EH (cell line): ENCODE measurements around the gene TRIB2.

ENCODE experiments used
- DNase-seq: peaks from one replicate; pipeline ENCODE4 v3.0.0-alpha.2; 2015; ENCODE audit warnings: low read depth

The TRIB2 gene

DNA sequence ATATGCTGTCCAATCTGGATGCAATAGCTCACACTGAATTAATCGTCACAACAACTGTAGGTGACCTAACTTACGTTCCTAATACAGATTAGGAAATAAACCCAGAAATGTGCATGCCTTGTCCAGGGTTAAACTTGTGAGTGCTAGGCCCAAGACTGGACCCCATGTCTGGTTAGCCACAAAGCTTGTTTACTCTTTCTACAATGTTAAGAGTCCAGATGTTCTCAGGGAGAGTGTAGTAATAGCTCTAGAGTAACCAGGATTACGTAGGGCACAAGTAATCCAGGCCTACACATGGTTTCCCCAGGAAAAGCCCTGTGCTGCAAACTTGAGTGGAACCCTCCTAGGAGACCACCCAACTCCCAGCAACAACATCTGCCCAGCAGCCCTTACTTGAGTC lies 26.2 kb downstream of the TRIB2 start:
- DNase-seq, result no peak

DNA sequence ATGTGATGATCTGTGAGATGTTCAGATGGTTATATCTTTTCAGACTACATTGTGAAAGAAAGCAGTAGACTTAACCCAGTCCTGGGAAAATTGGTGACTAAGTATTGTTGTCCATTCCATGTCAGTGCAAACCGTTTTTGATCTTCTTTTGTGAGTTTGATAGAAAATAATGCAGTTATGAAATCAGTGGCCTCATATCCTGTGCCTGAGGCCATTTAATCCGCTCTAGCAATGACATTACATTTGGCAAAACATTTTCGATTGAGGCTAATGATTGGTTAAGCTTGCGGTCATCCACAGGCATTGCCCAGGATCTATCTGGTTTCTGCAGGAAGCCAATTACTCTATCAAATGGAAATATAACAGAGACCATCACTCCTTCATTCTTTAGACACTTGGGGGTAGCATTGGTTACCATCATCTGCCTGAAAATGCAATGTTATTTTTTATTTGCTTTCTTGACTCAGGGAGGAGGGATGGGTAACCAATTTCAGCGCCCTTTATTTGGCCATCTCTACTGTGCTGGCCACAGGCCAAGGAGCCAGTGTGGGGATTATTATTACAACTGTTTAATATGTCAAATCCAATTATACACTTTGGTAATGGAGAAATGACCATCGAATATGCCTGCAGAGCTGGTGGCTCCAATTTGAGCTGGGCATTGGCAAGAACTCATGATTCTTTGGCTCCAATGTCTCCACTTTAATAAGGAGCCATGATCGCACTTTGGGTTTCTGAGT lies 33.6 kb downstream of the TRIB2 start:
- DNase-seq, result no peak

- DNase-seq, result no peak
These were observed 37.9 kb downstream of the TRIB2 start for GRCh38 chr2:12754643-12755042.

GRCh38 chr2:12755384-12755783 lies 38.6 kb downstream of the TRIB2 start:
- DNase-seq, result no peak

DNA sequence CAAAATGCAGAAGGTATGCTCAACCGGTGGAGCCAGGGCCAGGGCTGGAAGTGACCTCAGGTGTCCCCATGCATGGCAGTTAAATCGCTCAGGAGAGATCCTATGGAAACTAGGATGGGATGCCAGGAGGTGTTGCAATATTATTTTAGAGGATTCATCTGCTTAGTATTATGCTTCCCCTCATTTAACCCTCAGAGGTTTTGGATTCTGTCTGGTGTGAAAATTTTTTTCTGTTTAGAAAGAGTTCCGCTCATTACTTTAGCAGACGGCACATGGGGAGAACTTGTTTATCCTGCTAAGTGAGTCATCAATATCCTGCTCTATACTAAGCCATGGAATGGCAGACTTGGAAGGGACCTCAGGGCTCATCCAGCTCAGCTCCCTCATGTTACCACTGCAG lies 42.5 kb downstream of the TRIB2 start:
- peak; percentile 99 for DNase-seq

- DNase-seq, result peak; percentile 67
These were observed 44.4 kb downstream of the TRIB2 start for GRCh38 chr2:12761104-12761503.

DNA sequence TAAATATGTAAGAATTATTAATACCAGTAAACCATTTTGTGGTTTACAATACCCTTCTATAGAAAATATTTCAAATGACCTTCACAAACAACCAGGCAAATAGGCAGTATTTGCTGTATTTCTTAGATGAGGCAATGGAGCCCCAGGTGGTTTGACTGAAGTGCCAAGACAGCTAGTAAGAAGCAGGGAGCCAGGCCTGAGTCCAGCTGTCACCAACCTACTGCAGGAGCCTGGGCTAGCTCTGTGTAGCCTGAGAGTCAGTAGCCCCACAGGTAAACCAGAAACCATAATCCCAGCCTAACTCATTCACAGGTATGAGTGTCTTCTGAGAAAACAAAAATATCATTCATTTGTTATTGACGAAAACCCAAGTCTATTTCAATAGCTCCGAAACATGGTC lies 45.6 kb downstream of the TRIB2 start:
- no peak for DNase-seq

GRCh38 chr2:12762976-12763375 lies 46.2 kb downstream of the TRIB2 start:
- DNase-seq, result peak; percentile 67

DNA sequence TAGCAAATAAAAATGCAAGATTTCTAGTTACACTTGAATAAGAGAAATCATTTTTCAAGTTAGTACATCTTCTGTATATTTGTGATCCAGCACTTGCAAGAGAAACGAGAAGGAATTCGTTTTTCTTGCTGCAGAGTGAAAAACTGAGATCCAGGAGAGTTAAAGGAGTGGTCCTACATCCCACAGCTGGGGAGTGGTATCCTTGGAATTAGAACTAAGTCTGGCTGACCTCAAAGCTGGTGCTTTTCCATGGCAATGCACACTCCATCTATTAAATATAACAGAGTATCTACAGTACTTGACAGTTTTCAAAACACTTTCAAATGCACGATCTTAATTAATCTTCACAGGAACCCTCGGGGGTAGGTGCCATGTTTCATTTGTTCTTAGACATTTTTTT lies 46.8 kb downstream of the TRIB2 start:
- no peak for DNase-seq

DNA sequence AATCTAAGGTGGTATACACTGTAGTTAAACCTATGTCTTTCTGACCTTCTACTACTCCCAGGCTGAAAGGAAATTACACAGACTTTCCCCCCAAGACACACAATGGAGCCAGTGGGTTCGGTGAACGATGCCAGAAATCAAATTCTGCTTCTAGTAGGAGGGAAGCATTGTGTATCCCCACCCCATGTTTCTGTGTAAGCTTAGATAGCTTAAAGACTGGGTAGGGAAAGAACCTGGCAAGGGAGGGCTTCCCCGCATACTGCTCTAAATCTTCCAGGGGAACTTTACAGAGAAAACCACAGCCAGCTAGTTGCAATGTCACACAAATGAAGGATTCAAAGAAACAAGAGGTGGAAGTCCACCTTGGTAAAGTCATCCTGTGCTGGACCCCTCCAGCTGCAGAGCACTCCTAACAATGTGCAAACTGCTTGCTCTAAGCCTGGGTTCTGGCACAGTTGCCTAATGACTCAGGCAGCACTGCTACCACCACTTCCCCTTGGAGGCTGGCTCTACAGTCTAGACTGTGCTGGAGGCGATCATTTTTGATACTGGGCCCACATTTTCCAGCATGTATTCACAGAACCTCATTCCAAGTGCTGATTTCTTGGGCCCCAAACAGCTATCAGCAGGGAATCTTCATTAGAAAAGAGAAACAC lies 47.5 kb downstream of the TRIB2 start:
- DNase-seq, result peak; percentile 84

DNA sequence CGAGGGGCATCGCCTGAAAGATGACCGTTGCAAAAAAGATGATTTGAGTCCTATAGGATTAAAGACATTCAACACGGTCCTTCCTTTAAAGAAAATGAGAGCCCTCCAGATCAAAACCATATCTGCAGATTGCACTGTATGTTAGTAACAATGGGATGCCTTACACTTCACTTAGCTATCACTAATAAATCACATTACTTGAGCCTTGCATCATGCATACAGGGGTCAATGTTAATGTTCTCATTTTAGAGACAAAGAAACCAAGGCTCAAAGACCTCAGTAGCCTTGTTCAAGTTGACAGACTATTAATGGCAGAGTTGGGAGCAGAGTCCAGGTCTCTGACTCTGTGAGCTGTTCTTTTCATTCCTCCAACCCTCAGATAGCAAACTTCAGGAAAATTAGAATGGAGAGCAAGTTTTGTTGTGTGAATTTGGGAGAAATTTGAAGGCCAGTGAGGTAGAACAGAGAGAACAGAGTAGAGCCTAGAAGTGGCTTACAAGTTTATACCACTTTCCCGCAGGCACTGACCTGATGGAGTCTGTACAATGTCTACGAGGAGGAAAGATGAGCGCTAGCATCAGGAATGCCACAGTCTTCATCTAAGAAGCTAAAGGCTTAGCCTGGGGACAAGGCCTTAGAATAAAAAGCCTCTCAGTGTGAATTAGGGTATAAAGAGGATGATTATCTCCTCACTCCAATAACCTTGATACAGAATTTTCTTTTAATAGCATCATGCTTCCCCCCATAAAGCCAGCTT lies 48.3 kb downstream of the TRIB2 start:
- DNase-seq, result peak; percentile 71

GRCh38 chr2:12766421-12766879 lies 49.7 kb downstream of the TRIB2 start:
- peak; percentile 88 for DNase-seq

DNA sequence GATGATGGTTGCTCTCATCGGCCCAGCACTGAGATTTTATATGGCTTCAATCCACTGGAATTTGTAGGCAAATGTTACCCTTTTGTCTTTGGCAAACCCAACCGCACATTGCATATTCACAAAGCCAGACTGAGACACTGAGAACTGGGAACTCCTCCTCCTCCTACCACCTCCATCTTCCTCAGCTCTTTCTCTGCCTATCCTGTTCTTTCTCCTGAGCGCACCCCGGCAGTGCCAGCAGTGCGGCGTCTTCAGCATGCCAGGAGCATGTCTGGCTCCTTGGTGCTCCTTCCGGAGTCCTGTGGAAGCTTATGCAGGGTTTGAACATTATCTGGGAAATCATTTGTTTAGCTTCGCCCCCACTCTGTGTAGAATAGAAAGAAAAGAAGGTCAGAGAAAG lies 50.8 kb downstream of the TRIB2 start:
- no peak for DNase-seq

DNA sequence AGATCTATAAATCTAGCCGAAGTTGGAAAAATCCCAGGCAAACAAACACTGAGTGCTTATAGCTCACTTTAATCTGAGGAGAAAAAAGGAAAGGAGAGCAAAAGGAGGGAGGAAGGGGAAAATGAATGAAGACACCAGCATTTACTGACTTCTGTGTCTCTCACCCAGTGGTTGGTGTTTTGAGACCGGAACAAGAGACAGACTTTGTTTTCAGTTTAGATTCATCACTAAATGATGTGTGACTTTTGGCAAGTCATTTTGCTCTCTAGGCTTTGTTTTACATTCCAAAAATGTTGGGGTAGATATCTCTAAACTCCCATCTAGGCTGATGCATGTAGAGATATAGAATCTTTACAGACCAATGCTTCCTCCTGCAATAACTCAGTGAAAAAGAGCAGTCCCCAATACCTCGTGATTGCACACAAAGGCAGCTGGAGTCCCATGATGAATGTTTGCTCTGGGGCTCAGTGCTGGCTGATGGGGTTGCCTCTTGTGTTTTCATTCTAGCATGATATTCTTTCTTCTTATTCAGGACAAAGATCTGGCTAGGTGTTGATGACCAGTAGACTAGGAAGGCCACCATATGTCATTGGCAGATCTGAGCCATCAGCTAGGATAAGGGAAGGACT lies 51.4 kb downstream of the TRIB2 start:
- no peak for DNase-seq

DNA sequence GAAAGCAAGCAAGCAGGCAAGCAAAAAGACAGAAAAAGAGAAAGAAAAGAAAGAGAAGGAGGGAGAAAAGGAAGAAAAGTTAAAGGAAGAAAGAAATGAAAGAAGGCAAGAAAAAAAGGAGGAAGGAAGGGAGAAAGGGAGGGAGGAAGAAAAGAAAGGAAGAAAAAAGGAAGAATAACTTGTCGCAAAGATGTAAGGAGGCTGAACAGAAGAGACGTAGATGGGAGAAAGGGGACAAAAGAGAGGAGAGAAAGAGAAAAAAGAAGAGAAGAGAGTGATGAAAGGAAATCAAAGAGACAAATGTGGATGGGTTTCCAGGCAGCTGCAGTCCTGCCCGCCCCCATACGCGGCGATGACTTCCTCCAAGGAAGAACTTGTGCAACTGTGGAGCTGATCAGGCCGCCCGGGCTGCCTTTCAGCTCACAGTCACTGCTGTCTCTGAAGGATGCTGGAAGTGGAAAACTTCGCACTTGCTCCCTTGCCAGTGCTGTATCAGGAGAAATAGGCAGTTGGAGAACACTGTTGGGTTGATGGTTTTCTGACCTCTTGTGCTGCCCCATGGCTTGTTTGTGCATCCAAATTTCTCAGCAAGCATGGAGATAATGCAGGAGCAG lies 52.9 kb downstream of the TRIB2 start:
- DNase-seq, result no peak

- no peak for DNase-seq
These were observed 53.7 kb downstream of the TRIB2 start for GRCh38 chr2:12770300-12770968.

DNA sequence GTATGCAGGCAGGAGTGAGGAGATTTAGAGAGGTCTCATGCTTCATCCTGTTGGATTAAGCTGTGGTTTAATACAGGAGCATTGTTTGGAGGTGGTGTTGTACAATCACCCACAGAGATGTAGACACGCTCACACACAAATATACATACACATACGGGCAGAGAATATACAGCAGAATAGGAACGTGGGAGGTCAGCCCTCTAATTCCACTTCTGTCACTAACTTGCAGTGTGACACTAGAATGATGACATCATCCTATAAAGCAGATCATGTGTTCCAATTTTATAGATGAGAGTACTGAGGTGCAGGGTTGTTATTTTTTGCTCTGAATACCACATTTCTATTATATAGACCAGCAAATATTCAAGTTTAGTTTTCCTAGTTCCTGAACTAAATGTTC lies 54.4 kb downstream of the TRIB2 start:
- DNase-seq, result no peak

GRCh38 chr2:12773586-12774394 lies 57.1 kb downstream of the TRIB2 start:
- DNase-seq, result no peak

- DNase-seq, result peak; percentile 31
These were observed 57.6 kb downstream of the TRIB2 start for GRCh38 chr2:12774395-12774727.

DNA sequence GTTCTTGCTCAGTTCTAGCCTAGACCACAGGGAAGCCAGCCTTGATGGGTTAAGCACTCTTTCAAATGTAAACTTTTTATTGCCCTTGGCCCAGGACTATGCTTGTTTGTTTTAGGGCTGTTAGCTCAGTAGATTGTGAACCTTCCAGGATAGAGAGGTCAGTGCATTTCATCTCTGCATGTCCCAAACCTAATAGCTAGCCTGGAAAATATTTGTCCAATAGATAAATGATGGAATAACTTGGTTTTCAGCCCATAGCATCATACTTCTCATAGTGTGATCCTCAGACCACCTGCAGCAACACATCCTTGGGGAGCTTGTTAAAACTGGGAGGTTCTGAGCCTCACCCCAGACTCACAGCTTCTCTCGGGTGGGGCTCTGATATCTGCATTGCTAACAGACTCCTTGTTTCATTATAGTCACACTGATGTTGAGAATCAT lies 59.8 kb downstream of the TRIB2 start:
- DNase-seq, result no peak

DNA sequence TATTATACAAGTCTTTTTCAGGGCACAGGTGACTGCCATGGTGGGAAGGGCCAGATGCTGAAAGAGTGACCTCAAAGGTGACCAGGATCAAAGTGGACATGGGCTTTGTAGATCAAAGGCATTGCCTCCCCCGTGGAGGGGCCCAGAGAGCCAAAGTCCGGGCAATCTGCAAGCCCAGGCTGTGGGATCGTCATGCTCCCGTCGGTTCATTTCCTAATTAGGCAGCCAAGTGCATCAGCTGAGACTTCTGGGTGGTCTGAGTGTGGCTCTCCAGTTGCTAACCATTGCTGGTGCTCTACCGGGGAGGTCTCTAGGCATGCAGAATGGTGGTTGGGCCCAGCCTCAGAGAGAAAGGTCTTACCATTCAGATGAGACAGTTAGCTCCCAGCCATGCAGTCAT lies 61.6 kb downstream of the TRIB2 start:
- no peak for DNase-seq
